Upper lobe of right lung (tissue), 1 donor: ENCODE results near the gene ANAPC15. TPM values are rescaled to one million over a fixed set of nuclear protein-coding genes. Genes with fewer than 3 reads are reported as not detected.

ENCODE experiments used
- ATAC-seq: fragments of 200-7000 bp; cut with Tn5 transposase; one replicate; pipeline ENCODE4 v1.9.1; 2020; ENCODE audit warnings: mild to moderate bottlenecking, moderate library complexity
- DNase-seq: peaks from one replicate; pipeline ENCODE4 v3.0.0-alpha.2; 2020
- H3K27ac ChIP-seq: fragments of 200-600 bp; one replicate; pipeline ENCODE4 v1.8.0; 2022
- H3K27me3 ChIP-seq: fragments of 200-600 bp; one replicate; pipeline ENCODE4 v1.8.0; 2022; ENCODE audit warnings: mild to moderate bottlenecking
- H3K36me3 ChIP-seq: fragments of 200-600 bp; one replicate; pipeline ENCODE4 v1.8.0; 2022
- H3K4me1 ChIP-seq: fragments of 200-600 bp; one replicate; pipeline ENCODE4 v1.8.0; 2022
- H3K4me3 ChIP-seq: fragments of 200-600 bp; one replicate; pipeline ENCODE4 v1.8.0; 2022; ENCODE audit warnings: mild to moderate bottlenecking
- H3K9me3 ChIP-seq: fragments of 200-600 bp; one replicate; pipeline ENCODE4 v1.8.0; 2022
- intact Hi-C: fragments of 100-400 bp; cut with DNase I; formaldehyde crosslinking; loops from one replicate; pipeline ENCODE4 v1.11.0; 2022
- microRNA-seq: library from miRNA; unstranded; fragments of <30 nt; microRNA quantifications from one replicate; pipeline ENCODE4 v1.2.0, GENCODE V29; 2020; ENCODE audit warnings: borderline microRNAs expressed
- total RNA-seq: library from RNA; stranded (reverse); fragmentation: NEBNext Ultra II Directional; extraction: Animal tissue kit (Norgen Biotek cat#: 25700); gene quantifications from one replicate; pipeline ENCODE4 v1.2.1, GENCODE V29; 2021
- TF ChIP-seq, protein P1 (sequence below): fragments of 200-600 bp; IDR thresholded peaks from one replicate; pipeline ENCODE4 v1.8.0; 2022; ENCODE audit warnings: antibody characterized with exemption
- donor health status: DM: no; HTN: yes; CAD: no; lungs with severe emphysema.

The ANAPC15 gene
- total RNA-seq, 1 donor from 2014 or later = 25.2 TPM

DNA sequence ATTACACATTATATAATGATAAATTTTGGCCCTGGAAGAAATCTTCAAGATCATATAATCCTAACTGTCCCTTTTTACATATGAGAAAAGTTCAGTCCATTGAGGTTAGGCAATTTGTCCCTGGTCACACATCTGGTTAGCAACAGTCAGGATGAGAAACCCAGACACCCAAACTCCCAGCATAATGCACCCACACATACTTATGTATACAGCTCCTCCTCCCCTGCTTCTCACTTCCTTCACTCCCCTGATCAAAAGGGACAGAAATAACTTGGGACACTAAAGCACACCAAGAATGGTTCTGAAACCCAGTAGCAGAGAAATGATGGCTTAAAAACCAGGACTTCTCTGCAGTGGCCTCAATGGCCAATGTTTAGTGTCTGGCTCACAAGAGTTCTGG lies 43.3 kb downstream of the ANAPC15 start:
- TF ChIP-seq, protein P1, sequence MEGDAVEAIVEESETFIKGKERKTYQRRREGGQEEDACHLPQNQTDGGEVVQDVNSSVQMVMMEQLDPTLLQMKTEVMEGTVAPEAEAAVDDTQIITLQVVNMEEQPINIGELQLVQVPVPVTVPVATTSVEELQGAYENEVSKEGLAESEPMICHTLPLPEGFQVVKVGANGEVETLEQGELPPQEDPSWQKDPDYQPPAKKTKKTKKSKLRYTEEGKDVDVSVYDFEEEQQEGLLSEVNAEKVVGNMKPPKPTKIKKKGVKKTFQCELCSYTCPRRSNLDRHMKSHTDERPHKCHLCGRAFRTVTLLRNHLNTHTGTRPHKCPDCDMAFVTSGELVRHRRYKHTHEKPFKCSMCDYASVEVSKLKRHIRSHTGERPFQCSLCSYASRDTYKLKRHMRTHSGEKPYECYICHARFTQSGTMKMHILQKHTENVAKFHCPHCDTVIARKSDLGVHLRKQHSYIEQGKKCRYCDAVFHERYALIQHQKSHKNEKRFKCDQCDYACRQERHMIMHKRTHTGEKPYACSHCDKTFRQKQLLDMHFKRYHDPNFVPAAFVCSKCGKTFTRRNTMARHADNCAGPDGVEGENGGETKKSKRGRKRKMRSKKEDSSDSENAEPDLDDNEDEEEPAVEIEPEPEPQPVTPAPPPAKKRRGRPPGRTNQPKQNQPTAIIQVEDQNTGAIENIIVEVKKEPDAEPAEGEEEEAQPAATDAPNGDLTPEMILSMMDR = no peak
- Histone ChIP-seq H3K4me1 (peaks cover 58% of the 10 kb centered on the region), H3K27ac (peak overlapping the region; percentile 84), H3K9me3 (no peaks in the 10 kb centered on the region), H3K36me3 (no peaks in the 10 kb centered on the region), H3K4me3 (peak overlapping the region; percentile 28), H3K27me3 (no peaks in the 10 kb centered on the region)
- DNase-seq (no peak), ATAC-seq (peak; percentile 73)
- intact Hi-C loops = no loop called here

DNA sequence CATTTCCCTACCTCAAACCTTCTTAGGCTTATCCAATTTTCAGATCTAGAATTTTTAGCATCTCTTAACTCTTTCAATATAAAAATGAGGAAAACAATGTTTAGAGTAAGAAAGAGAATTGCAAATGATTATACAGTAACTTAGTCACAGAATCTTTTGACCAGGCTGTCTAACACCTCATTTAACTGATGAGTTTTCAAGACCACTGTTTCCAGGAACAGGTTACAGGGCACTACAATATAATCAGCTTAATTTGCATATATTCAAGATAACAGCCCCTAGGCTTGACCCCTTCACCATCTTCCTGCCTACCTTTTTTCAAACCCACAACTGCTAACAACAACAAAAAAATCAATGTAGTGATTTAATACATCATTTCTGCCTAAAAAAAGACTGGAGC lies 44.8 kb downstream of the ANAPC15 start:
- ATAC-seq (no peak), DNase-seq (no peak)
- intact Hi-C loops = no loop called here
- Histone ChIP-seq H3K27ac (peak overlapping the region; percentile 5), H3K4me1 (peaks cover 55% of the 10 kb centered on the region), H3K4me3 (no peak overlapping the region), H3K36me3 (no peaks in the 10 kb centered on the region), H3K9me3 (no peaks in the 10 kb centered on the region), H3K27me3 (no peaks in the 10 kb centered on the region)
- TF ChIP-seq, protein P1 = no peak

DNA sequence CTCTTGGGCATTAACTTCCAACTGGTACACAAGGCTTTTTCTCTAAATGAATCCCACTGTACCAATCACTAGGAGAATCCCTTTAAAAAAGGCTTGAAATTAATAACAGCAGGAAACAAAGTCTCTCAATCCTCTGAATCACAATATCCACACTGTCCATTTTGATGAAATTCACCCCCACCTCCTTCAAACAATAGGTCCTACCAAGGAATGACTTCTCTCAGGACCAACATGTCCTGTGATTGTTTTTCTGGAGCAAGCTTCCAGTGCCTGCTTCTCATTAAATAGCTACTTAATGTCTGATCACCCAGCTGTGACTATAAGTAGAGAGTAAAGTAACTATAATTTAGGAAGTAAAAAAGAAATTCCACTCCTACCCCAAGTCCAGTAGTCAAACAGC lies 45.2 kb downstream of the ANAPC15 start:
- no peaks in the 10 kb centered on the region for H3K36me3 ChIP-seq
- TF ChIP-seq, protein P1 = no peak
- no peak overlapping the region for H3K27ac ChIP-seq
- DNase-seq = no peak
- intact Hi-C loops = no loop called here
- H3K9me3 ChIP-seq = no peaks in the 10 kb centered on the region
- no peak for ATAC-seq
- peaks cover 51% of the 10 kb centered on the region for H3K4me1 ChIP-seq
- no peaks in the 10 kb centered on the region for H3K27me3 ChIP-seq
- no peak overlapping the region for H3K4me3 ChIP-seq

DNA sequence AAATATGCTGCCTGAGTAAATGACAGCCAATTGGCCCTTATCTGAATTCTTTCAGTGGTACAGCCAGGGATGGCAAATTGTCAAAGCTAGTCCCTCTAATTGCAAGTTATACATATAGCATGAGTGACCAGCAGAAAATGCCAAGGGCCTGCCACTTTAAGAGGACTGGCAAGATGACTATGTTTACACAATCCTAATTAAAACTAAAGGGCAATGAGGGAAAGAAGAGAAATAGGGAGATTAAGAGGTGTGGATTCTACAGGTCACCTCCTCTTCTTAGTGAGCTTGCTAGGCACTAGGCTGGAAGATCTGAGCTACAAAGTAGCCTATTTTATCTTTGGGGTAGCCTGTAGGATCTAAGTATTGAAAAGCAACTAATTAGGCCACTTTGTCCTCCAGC lies 45.6 kb downstream of the ANAPC15 start:
- intact Hi-C loops = no loop called here
- no peaks in the 10 kb centered on the region for H3K9me3 ChIP-seq
- H3K36me3 ChIP-seq = no peaks in the 10 kb centered on the region
- no peak overlapping the region for H3K27ac ChIP-seq
- DNase-seq = no peak
- TF ChIP-seq, protein P1 = no peak
- no peak for ATAC-seq
- H3K27me3 ChIP-seq = no peaks in the 10 kb centered on the region
- peaks cover 47% of the 10 kb centered on the region for H3K4me1 ChIP-seq
- no peak overlapping the region for H3K4me3 ChIP-seq

DNA sequence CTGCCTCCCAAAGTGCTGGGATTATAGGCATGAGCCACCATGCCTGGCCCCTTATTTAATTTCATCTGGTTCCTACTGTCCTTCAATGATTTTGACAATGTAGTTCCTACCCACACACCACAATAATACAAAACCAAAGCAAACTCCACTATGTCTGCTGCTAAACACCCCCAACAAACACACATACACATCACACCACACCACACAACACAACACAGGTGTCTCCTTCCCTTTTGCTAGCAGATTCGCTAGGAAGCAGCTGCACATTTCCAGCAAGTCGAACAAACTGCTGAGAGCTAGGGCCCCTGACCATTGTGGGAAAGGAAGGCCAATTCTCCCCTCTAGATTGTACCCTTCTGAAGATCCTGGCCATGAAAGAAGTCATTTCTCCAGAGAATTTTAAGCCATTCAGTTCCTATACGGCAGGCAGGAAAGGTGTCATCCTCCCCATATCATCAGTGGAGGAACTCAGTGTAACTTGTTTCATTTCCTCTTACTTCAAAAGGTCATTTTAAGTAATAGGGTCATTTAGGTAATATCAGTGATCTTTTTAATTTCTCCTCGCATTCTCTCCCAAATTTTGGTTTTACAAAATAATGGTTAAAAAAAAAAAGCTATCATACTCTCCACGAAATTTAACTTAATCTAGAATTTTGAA lies 50.6 kb downstream of the ANAPC15 start:
- TF ChIP-seq, protein P1 = no peak
- Histone ChIP-seq H3K9me3 (no peaks in the 10 kb centered on the region), H3K27ac (no peak overlapping the region), H3K36me3 (no peaks in the 10 kb centered on the region), H3K4me1 (peaks cover 7% of the 10 kb centered on the region), H3K27me3 (no peaks in the 10 kb centered on the region), H3K4me3 (no peak overlapping the region)
- no peak for ATAC-seq
- intact Hi-C loops = no loop called here
- no peak for DNase-seq

Small RNAs within 50 kb of the gene (microRNA-seq; reads per million reads assigned to microRNA genes)
- gene MIR3165 = not detected

Other genes starting within 250 kb of the ANAPC15 start
- not detected for gene DEFB131B, start 234.2 kb downstream of the ANAPC15 start, total RNA-seq
- 7.0 TPM for gene XNDC1N, start 184.1 kb downstream of the ANAPC15 start, total RNA-seq
- 26.8 TPM for gene RNF121, start 183.6 kb downstream of the ANAPC15 start, total RNA-seq
- 21.5 TPM for gene IL18BP, start 113.8 kb downstream of the ANAPC15 start, total RNA-seq
- 192 TPM for gene NUMA1, start 32.2 kb downstream of the ANAPC15 start, total RNA-seq
- gene LRRC51, start 31.8 kb downstream of the ANAPC15 start, total RNA-seq = 6.8 TPM
- gene LAMTOR1, start 9.4 kb downstream of the ANAPC15 start, total RNA-seq = 100 TPM
- not detected for gene TOMT, start 6.8 kb downstream of the ANAPC15 start, total RNA-seq
- gene FOLR3, start 23.0 kb upstream of the ANAPC15 start, total RNA-seq = 29.0 TPM
- 163 TPM for gene FOLR1, start 79.4 kb upstream of the ANAPC15 start, total RNA-seq
- 22.8 TPM for gene FOLR2, start 104.1 kb upstream of the ANAPC15 start, total RNA-seq
- gene INPPL1, start 112.1 kb upstream of the ANAPC15 start, total RNA-seq = 146 TPM
- not detected for gene PHOX2A, start 131.5 kb upstream of the ANAPC15 start, total RNA-seq